MM.1S (cell line): ENCODE data around the gene TNFRSF4.

Source experiments
- CTCF ChIP-seq: fragments of 300-600 bp; sonication (generic); IDR thresholded peaks from 2 replicates; pipeline ENCODE4 v1.5.1; 2016; ENCODE audit warnings: antibody characterized with exemption, low read length, mixed read lengths
- EZH2 ChIP-seq: fragments of 300-600 bp; sonication (generic); optimal IDR thresholded peaks from 2 replicates; pipeline ENCODE3; 2017; ENCODE audit warnings: low read depth, mild to moderate bottlenecking, antibody characterized with exemption, low read length, mixed read lengths

DNA sequence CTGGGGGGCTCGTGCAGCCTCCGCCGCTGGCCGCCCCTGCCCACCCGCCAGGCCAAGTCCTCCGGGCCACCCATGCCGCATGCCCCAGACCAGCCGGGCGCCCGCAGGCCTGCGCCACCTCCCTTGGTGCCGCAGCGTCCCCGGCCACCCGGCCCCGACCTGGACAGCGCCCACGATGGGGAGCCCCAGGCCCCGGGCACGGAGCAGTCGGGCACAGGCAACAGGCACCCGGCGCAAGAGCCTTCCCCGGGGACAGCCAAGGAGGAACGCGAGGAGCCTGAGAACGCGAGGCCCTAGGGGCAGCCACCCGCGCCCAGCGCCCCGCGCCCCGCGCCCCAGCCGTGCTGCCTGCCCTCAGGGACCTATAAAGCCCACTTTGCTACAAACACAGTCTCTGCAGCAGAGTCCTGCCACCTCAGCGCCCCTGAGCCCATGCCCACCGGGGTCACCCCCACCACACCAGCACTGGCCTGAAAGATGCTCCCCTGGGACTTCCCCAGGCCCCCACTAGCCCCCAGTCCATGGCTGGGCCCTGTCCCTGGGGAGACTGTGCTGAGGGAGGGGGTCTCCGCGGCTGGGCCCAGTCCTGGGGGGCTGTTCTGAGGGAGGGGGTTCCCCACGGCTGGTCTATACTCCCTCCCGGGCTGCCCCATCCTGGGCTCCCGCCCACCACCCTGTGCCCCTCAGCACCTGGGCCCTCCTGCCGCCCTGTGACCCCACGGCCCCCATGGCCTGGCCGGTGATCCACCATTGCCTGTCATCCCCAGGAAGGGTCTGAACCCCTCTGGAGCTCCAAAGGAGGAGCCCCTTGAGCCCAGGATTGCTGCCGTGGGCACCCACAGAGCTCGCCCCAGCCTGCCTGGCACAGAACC is 16.2 kb downstream of the TNFRSF4 start:
- TF ChIP-seq CTCF (no peak), EZH2 (no peak)
